B cell (primary cell): ENCODE data around the gene POLN.

Experiments
- EZH2 ChIP-seq: IDR thresholded peaks from 2 replicates; pipeline ENCODE4 v1.6.1; 2012; ENCODE audit warnings: borderline replicate concordance, low read depth, mild to moderate bottlenecking, moderate library complexity, low read length; ENCODE audit not compliant: insufficient read depth, poor library complexity, severe bottlenecking
- TF ChIP-seq, protein P1 (sequence below): fragments of 200-600 bp; IDR thresholded peaks from one replicate; pipeline ENCODE4 v1.8.0; 2022; ENCODE audit warnings: antibody characterized with exemption, mild to moderate bottlenecking

DNA sequence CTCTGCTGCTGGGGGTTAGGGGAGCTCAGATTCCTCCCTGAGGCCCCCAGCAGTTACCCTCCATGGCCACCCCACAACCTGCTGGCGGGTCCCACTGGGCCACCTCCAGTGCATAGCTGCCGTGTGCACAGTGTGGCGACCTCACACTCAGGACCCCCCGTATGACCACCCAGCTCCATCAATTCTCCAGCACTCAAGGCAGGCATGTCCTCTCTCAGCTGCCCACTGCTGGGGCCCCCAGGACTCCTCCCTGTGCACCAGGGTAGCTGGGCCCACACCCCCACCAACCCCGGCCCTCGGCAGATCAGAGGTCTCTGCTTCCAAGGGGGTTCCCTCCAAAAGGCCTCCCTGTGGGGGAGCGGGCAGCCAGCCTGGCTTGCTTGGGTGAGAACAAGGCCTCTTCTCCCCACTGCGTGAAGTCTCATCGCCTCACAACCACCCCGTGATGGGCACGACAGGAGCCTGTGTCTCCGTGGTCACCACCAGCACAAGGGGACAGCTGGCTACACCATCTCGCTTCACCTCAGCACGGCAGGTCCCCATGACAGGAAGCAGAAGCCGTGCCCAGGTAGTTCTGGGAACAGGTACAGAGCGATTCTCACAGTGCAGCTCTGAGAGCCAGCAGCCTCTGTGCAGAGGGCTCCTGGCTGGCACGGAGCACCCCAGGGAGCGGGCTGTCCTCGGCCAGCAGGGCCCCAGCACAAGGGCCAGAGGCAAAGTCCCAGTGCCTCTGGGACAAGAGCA, 4.6 kb upstream of the POLN start:
- TF ChIP-seq, protein P1, sequence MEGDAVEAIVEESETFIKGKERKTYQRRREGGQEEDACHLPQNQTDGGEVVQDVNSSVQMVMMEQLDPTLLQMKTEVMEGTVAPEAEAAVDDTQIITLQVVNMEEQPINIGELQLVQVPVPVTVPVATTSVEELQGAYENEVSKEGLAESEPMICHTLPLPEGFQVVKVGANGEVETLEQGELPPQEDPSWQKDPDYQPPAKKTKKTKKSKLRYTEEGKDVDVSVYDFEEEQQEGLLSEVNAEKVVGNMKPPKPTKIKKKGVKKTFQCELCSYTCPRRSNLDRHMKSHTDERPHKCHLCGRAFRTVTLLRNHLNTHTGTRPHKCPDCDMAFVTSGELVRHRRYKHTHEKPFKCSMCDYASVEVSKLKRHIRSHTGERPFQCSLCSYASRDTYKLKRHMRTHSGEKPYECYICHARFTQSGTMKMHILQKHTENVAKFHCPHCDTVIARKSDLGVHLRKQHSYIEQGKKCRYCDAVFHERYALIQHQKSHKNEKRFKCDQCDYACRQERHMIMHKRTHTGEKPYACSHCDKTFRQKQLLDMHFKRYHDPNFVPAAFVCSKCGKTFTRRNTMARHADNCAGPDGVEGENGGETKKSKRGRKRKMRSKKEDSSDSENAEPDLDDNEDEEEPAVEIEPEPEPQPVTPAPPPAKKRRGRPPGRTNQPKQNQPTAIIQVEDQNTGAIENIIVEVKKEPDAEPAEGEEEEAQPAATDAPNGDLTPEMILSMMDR = no peak
- no peak for TF ChIP-seq EZH2
